Activated gamma-delta T cell treated with Interleukin-2 at 50 U/mL for 16 hours (primary cell): ENCODE data around the gene MAP2K5.

Source experiments
- DNase-seq: peaks from one replicate; pipeline ENCODE4 v3.0.0-alpha.2; 2020

The MAP2K5 gene

GRCh38 chr15:67731112-67731721 is 188.7 kb downstream of the MAP2K5 start:
- no peak for DNase-seq

- no peak for DNase-seq
Measured at GRCh38 chr15:67732164-67732563, 189.7 kb downstream of the MAP2K5 start.

GRCh38 chr15:67732671-67733374 is 190.3 kb downstream of the MAP2K5 start:
- no peak for DNase-seq

GRCh38 chr15:67735896-67736295 is 193.4 kb downstream of the MAP2K5 start:
- no peak for DNase-seq

GRCh38 chr15:67736810-67737209 is 194.3 kb downstream of the MAP2K5 start:
- no peak for DNase-seq

- no peak for DNase-seq
Measured at GRCh38 chr15:67738056-67738455, 195.6 kb downstream of the MAP2K5 start.

- DNase-seq = no peak
Measured at GRCh38 chr15:67740405-67740804, 197.9 kb downstream of the MAP2K5 start.

- DNase-seq = no peak
Measured at GRCh38 chr15:67741308-67741707, 198.8 kb downstream of the MAP2K5 start.

- no peak for DNase-seq
Measured at GRCh38 chr15:67743558-67743957, 201.1 kb downstream of the MAP2K5 start.

GRCh38 chr15:67744331-67745072 is 202.0 kb downstream of the MAP2K5 start:
- DNase-seq = no peak

- DNase-seq = no peak
Measured at GRCh38 chr15:67745073-67746006, 202.8 kb downstream of the MAP2K5 start.

- no peak for DNase-seq
Measured at GRCh38 chr15:67746022-67746421, 203.5 kb downstream of the MAP2K5 start.

- DNase-seq = no peak
Measured at GRCh38 chr15:67746450-67746849, 203.9 kb downstream of the MAP2K5 start.

GRCh38 chr15:67747921-67748320 is 205.4 kb downstream of the MAP2K5 start:
- DNase-seq = no peak

- no peak for DNase-seq
Measured at GRCh38 chr15:67750371-67750770, 207.9 kb downstream of the MAP2K5 start.

- DNase-seq = no peak
Measured at GRCh38 chr15:67753891-67754290, 211.4 kb downstream of the MAP2K5 start.

- no peak for DNase-seq
Measured at GRCh38 chr15:67755264-67755663, 212.8 kb downstream of the MAP2K5 start.

- DNase-seq = no peak
Measured at GRCh38 chr15:67755936-67756335, 213.4 kb downstream of the MAP2K5 start.

GRCh38 chr15:67758619-67759300 is 216.3 kb downstream of the MAP2K5 start:
- DNase-seq = no peak

- no peak for DNase-seq
Measured at GRCh38 chr15:67760901-67761300, 218.4 kb downstream of the MAP2K5 start.

GRCh38 chr15:67761343-67761742 is 218.8 kb downstream of the MAP2K5 start:
- no peak for DNase-seq
